ENCODE results near the gene KNDC1.

GRCh38 chr10:133131053-133131452, 29.0 kb upstream of the KNDC1 start:
- TF ChIP-seq CTCF (conservative IDR thresholded peaks at IDR 0.05; ENCODE audit: low read depth in 2 of 2) = peak in 1 of 2 experiments; percentile 26; a peak in 1 of 4 replicates
- TF ChIP-seq EZH2 (IDR thresholded peaks at IDR 0.05; ENCODE audit: low read depth, unreplicated experiment) = no peak

Data from GM23338 (cell line).